HG02798 (cell line): ENCODE results near the gene ADGRD1.

Experiments used
- ATAC-seq: cut with Tn5 transposase; IDR thresholded peaks from one replicate; pipeline ENCODE4 v1.9.1; 2021; ENCODE audit warnings: mild to moderate bottlenecking; ENCODE audit not compliant: unreplicated experiment, poor library complexity

The ADGRD1 gene

GRCh38 chr12:131050463-131051154 lies 96.9 kb downstream of the ADGRD1 start:
- no peak for ATAC-seq

DNA sequence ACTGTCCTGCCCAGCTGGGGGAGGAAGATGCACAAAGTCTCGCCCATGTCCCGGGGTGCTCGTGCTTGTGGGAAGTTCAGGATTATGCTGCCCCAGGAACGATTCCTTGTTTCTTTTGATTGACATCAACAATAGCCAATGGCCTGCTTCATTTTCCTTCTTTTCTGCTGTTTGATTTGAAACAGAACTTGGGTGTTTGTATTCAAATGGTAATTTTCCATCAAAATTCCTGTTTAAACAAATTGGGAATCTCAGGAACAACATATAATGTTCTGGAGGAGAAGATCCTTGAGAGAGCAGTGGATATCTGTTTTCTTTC lies 97.4 kb downstream of the ADGRD1 start:
- no peak for ATAC-seq

GRCh38 chr12:131052063-131052781 lies 98.5 kb downstream of the ADGRD1 start:
- no peak for ATAC-seq

GRCh38 chr12:131052929-131053328 lies 99.2 kb downstream of the ADGRD1 start:
- no peak for ATAC-seq

- no peak for ATAC-seq
Observed at GRCh38 chr12:131053567-131053966, 99.9 kb downstream of the ADGRD1 start.

GRCh38 chr12:131054345-131055092 lies 100.8 kb downstream of the ADGRD1 start:
- ATAC-seq: no peak

- no peak for ATAC-seq
Observed at GRCh38 chr12:131055093-131055465, 101.4 kb downstream of the ADGRD1 start.

GRCh38 chr12:131055596-131056233 lies 102.0 kb downstream of the ADGRD1 start:
- ATAC-seq: no peak

DNA sequence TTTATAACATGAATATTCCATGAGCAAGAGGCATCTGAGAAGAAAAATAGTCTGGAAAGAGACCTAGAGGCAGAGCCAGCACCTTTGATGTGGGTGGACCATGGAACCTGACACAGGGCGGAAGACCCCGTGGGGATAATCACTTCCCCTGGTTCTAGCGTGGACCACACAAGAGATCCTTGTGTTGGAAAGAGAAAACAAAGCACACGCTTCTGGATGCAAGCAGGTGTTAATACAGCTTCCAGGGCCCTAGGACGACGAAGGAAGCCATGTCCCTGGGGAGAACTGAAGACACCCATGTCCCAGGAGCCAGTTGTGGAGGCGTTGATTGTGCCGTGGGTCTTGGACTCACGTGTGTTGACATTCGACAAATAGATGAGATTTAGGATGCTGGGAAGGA lies 102.9 kb downstream of the ADGRD1 start:
- ATAC-seq: no peak

DNA sequence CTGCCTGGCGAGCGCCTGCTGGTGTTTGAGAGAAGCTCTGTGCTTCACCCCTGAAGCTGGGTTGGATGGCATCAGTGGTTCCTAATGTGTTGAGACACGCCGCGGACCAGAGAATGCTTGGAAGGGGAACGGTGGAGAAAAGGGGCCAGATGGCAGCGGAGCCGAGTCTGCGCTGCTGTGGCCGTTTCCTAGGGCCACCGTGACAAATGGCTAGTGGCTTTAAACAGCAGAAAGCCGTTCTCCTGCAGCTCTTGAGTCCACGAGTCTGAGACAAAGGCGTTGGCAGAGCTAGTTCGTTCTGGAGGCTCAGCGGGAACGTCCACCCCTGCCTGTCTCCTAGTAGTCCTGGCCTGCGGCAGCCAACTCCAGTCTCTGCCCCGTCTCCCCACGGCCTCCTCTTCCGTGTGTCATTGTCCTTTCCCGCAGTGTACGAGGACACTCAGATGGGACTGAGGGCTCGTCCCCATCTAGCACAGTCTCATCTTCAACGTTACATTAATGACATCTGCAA lies 103.6 kb downstream of the ADGRD1 start:
- ATAC-seq: no peak

DNA sequence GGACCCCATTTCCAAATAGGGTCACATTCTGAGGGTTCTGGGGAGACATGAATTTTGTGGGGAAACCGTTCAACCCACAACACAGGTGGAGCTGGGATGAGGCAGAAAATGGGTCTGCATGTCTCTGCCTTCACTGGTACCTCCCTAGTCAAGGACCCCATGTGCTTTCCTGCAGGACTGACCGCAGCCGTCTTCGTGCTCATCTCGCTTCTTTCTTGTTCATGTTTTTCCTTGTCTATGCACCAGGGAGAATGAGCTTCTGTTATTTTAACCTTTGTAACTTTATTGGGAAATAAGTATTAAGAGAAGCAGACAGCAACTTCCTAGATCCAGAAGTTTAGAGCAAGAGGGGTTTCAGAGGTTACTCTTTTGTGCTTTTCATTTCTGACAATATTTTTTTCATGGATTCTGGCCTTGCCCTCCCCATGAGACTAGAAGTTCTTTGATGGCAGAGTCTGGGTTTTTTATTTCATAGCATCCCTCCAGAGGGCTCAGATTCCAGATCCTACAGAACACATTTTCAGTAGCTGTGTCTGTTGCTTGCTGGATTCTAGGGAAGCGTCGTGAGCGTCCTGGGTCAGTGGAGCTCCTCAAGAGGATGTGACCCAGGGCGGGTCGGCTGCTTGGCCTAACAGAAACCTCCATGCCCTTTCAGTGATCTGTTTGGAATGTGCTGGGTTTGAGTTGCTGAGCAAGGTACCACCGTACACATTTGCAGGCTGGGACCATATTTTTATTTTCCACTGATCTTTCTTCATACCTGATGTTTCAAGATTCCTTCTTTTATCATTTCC lies 104.2 kb downstream of the ADGRD1 start:
- ATAC-seq: no peak

DNA sequence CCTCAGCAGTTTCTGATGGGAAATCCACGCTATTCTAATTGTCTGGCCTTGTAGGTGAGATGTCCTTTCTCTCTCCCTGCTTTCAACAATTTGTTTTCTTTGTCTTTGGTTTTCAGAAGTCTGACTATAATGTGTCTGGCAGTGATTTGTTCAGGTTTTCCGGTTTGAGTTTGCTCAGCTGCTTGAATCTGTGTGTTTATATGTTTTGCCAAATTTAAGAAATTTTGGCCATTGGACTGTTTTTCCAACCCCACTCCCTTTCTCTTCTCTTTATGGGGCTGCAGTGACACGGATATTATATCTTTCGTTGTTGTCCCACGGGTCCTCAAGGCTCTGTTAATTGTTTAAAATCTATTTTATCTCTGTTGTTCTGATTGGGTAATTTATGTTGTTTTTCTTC lies 105.0 kb downstream of the ADGRD1 start:
- no peak for ATAC-seq

- no peak for ATAC-seq
Observed at GRCh38 chr12:131060011-131060703, 106.5 kb downstream of the ADGRD1 start.

DNA sequence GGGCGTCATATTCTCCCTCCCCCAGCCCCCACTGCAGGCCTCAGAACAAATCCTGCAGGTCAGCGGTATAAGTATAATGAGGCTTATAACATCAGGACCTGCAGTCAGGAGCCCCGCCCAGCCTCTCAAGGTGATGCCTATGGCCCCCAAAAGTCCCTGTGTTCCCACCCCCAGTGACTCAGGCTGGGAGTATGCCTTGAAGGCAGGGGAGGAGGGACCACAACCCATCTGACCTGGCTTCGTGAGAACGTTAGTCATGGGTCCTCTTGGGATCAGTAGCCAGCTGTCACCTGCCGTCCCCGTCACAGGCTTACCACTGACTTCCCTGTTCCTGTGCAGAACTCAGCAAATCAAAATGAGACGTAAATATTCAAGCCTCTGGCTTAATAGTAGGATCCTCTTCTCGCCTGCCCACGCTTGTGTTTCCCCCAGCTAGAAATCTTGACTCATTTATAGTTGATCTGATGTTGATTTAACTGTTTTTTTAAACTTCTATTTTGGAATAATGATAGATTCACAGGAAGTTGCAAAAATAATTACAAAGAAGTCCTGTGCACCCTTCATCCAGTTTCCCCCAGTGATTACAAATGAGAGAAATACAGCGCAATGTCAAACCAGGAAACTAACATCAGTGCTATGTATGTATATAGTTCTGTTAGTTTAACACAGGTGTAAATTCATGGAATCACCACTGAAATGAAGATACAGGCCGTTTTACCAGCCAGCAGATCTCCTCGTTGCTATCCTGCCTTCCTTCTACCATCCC lies 107.5 kb downstream of the ADGRD1 start:
- ATAC-seq: no peak

- no peak for ATAC-seq
Observed at GRCh38 chr12:131063413-131063812, 109.7 kb downstream of the ADGRD1 start.

GRCh38 chr12:131063960-131064359 lies 110.3 kb downstream of the ADGRD1 start:
- no peak for ATAC-seq

GRCh38 chr12:131065279-131065678 lies 111.6 kb downstream of the ADGRD1 start:
- ATAC-seq: no peak

GRCh38 chr12:131065801-131066200 lies 112.1 kb downstream of the ADGRD1 start:
- ATAC-seq: no peak
